Measurements from ENCODE around the gene FNTB.

- TF ChIP-seq CTCF (IDR thresholded peaks at IDR 0.05) (no peak), CDX4 (CRISPR knock-in tag; IDR thresholded peaks at IDR 0.05; ENCODE audit: borderline replicate concordance) (no peak), KAT7 (CRISPR knock-in tag; IDR thresholded peaks at IDR 0.05; ENCODE audit: borderline replicate concordance) (no peak), FOXK1 (CRISPR knock-in tag; IDR thresholded peaks at IDR 0.05) (no peak), USF1 (CRISPR knock-in tag; IDR thresholded peaks at IDR 0.05) (no peak), ZNF138 (CRISPR knock-in tag; conservative IDR thresholded peaks at IDR 0.05) (no peak)
- TF ChIP-seq, protein P1, sequence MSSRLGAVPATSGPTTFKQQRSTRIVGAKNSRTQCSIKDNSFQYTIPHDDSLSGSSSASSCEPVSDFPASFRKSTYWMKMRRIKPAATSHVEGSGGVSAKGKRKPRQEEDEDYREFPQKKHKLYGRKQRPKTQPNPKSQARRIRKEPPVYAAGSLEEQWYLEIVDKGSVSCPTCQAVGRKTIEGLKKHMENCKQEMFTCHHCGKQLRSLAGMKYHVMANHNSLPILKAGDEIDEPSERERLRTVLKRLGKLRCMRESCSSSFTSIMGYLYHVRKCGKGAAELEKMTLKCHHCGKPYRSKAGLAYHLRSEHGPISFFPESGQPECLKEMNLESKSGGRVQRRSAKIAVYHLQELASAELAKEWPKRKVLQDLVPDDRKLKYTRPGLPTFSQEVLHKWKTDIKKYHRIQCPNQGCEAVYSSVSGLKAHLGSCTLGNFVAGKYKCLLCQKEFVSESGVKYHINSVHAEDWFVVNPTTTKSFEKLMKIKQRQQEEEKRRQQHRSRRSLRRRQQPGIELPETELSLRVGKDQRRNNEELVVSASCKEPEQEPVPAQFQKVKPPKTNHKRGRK (CRISPR knock-in tag; IDR thresholded peaks at IDR 0.05; ENCODE audit: borderline replicate concordance) = no peak
Observed at GRCh38 chr14:65026526-65026925, 39.8 kb downstream of the FNTB start.
